Osteocyte (in vitro differentiated cells): ENCODE data around the gene LARP1. TPM values are rescaled to one million over a fixed set of nuclear protein-coding genes. Genes with fewer than 3 reads are reported as not detected.
A peak's percentile ranks its signal among the peaks of the same experiment; 100 is the strongest.

ENCODE experiments used
- DNase-seq: peaks from one replicate; pipeline ENCODE4 v3.0.0; 2021; ENCODE audit warnings: mixed read lengths; ENCODE audit not compliant: unreplicated experiment; ENCODE audit errors: extremely low spot score
- H3K27ac Mint-ChIP-seq: one replicate; pipeline ENCODE4 v1.8.0; 2021; ENCODE audit warnings: mild to moderate bottlenecking, mixed read lengths; ENCODE audit not compliant: unreplicated experiment
- H3K27me3 Mint-ChIP-seq: one replicate; pipeline ENCODE4 v1.8.0; 2021; ENCODE audit warnings: mixed read lengths; ENCODE audit not compliant: unreplicated experiment
- H3K36me3 Mint-ChIP-seq: one replicate; pipeline ENCODE4 v1.8.0; 2021; ENCODE audit warnings: mixed read lengths; ENCODE audit not compliant: unreplicated experiment
- H3K4me1 Mint-ChIP-seq: one replicate; pipeline ENCODE4 v1.8.0; 2021; ENCODE audit warnings: mixed read lengths; ENCODE audit not compliant: unreplicated experiment
- H3K4me3 Mint-ChIP-seq: one replicate; pipeline ENCODE4 v1.8.0; 2021; ENCODE audit warnings: mild to moderate bottlenecking, moderate library complexity, mixed read lengths; ENCODE audit not compliant: unreplicated experiment
- H3K9me3 Mint-ChIP-seq: one replicate; pipeline ENCODE4 v1.8.0; 2021; ENCODE audit warnings: mixed read lengths; ENCODE audit not compliant: unreplicated experiment
- CTCF ChIP-seq: fragments of 200-600 bp; sonication (generic); IDR thresholded peaks from 2 replicates; pipeline ENCODE4 v1.5.0; 2021; ENCODE audit warnings: antibody characterized with exemption, mild to moderate bottlenecking, moderate library complexity
- total RNA-seq: library from RNA; stranded (reverse); gene quantifications from 2 replicates; pipeline ENCODE4 v1.2.1, GENCODE V29; 2021

LARP1 gene
- total RNA-seq, 1 donor from 2014 or later: 247 TPM

GRCh38 chr5:154768207-154768606, 13.0 kb downstream of the LARP1 start:
- no peak for TF ChIP-seq CTCF
- Mint-ChIP-seq H3K4me1 (peaks cover 69% of the 10 kb centered on the region), H3K9me3 (no peaks in the 10 kb centered on the region), H3K27ac (no peak overlapping the region), H3K36me3 (no peaks in the 10 kb centered on the region), H3K4me3 (no peak overlapping the region), H3K27me3 (no peaks in the 10 kb centered on the region)
- no peak for DNase-seq

- Mint-ChIP-seq H3K4me1 (peaks cover 77% of the 10 kb centered on the region), H3K27ac (peak overlapping the region; percentile 89), H3K9me3 (no peaks in the 10 kb centered on the region), H3K27me3 (no peaks in the 10 kb centered on the region), H3K36me3 (no peaks in the 10 kb centered on the region), H3K4me3 (no peak overlapping the region)
- no peak for TF ChIP-seq CTCF
- no peak for DNase-seq
These were observed 14.9 kb downstream of the LARP1 start for GRCh38 chr5:154770111-154770510.

GRCh38 chr5:154771383-154771901, 16.3 kb downstream of the LARP1 start:
- peaks cover 73% of the 10 kb centered on the region for H3K4me1 Mint-ChIP-seq
- H3K27me3 Mint-ChIP-seq: no peaks in the 10 kb centered on the region
- H3K36me3 Mint-ChIP-seq: no peaks in the 10 kb centered on the region
- no peak for TF ChIP-seq CTCF
- no peaks in the 10 kb centered on the region for H3K9me3 Mint-ChIP-seq
- H3K4me3 Mint-ChIP-seq: no peak overlapping the region
- no peak for DNase-seq
- peak overlapping the region; percentile 89 for H3K27ac Mint-ChIP-seq

- no peaks in the 10 kb centered on the region for H3K9me3 Mint-ChIP-seq
- no peaks in the 10 kb centered on the region for H3K27me3 Mint-ChIP-seq
- no peak for TF ChIP-seq CTCF
- no peaks in the 10 kb centered on the region for H3K36me3 Mint-ChIP-seq
- no peak for DNase-seq
- peaks cover 58% of the 10 kb centered on the region for H3K4me1 Mint-ChIP-seq
- H3K27ac Mint-ChIP-seq: no peak overlapping the region
- no peak overlapping the region for H3K4me3 Mint-ChIP-seq
These were observed 18.1 kb downstream of the LARP1 start for GRCh38 chr5:154773326-154773725.

GRCh38 chr5:154776167-154776566, 21.0 kb downstream of the LARP1 start:
- Mint-ChIP-seq H3K36me3 (no peaks in the 10 kb centered on the region), H3K27ac (no peak overlapping the region), H3K4me1 (peaks cover 48% of the 10 kb centered on the region), H3K9me3 (no peaks in the 10 kb centered on the region), H3K4me3 (no peak overlapping the region), H3K27me3 (no peaks in the 10 kb centered on the region)
- TF ChIP-seq CTCF: no peak
- DNase-seq: no peak
